ENCODE results near the gene RNASE3.
"Not testable (repeated sequence)": the region's sequence is repeated elsewhere in the genome, so short reads cannot be mapped to it uniquely, and the experiment has no call there.

RNASE3 gene

DNA sequence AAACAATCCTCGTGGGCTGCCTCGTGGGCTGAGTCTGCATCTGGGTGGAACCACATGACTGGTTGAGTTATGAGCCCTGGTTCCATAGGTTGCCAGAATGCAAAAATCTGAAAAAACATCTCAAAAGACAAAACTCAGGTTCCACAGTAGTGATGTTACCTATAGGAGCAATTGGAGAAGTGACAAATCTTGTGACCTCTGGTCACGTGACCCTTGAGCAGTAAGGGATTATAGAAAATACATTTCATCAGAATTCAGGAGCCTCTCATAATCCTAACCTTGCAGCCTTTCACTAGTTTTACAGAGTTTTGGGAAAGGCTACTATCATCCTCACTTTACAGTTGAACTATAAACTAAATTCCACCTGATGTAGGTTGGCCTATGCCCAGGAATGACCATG is 12.5 kb upstream of the RNASE3 start:
- peaks cover 3 to 9% of the 10 kb centered on the region in 2 experiments for H3K27me3 ChIP-seq (ENCODE audit: control insufficient read depth in 1 of 2, insufficient read depth in 1 of 2, low read length in 2 of 2)
- no peak overlapping the region for H2BK12ac ChIP-seq (ENCODE audit: low read length in 2 of 2)
- no peak overlapping the region for H4K8ac ChIP-seq (ENCODE audit: low read length)
- no peak for DNase-seq
- no peak overlapping the region for H2AFZ ChIP-seq (ENCODE audit: low read depth, low read length)
- no peak overlapping the region for H3K4me3 ChIP-seq (ENCODE audit: insufficient read depth in 1 of 2, low read depth in 1 of 2, low read length in 2 of 2)
- H3K18ac ChIP-seq (ENCODE audit: low read depth in 1 of 2, low read length in 2 of 2): no peak overlapping the region
- H3K14ac ChIP-seq (ENCODE audit: low read length in 2 of 2): no peak overlapping the region
- H2BK120ac ChIP-seq (ENCODE audit: low read depth, low read length): no peak overlapping the region
- no peak overlapping the region for H2BK15ac ChIP-seq (ENCODE audit: low read depth, poor library complexity, severe bottlenecking)
- H3K79me1 ChIP-seq (replicated peaks; ENCODE audit: low read length, poor library complexity, severe bottlenecking): no peaks in the 10 kb centered on the region
- H3K9ac ChIP-seq (ENCODE audit: low read length): no peak overlapping the region
- H3K9me3 ChIP-seq (ENCODE audit: control insufficient read depth, low read length): no peaks in the 10 kb centered on the region
- no peaks in the 10 kb centered on the region for H3K36me3 ChIP-seq (ENCODE audit: control insufficient read depth in 1 of 2, insufficient read depth in 2 of 2, low read depth in 1 of 2, low read length in 2 of 2)
- 75% methylated on average over 3 of the region's 3 CpGs for WGBS
- H3K4me2 ChIP-seq (ENCODE audit: low read length, poor library complexity, severe bottlenecking): no peak overlapping the region
- no peak overlapping the region for H3K27ac ChIP-seq (ENCODE audit: low read length, poor library complexity, severe bottlenecking)
- no peaks in the 10 kb centered on the region for H3K4me1 ChIP-seq (ENCODE audit: control insufficient read depth, insufficient read depth, low read depth, low read length)
- H2BK5ac ChIP-seq (ENCODE audit: low read depth, low read length, poor library complexity, severe bottlenecking): no peak overlapping the region
- H3K4ac ChIP-seq (ENCODE audit: low read depth in 1 of 2, low read length in 2 of 2): no peak overlapping the region
- no peak overlapping the region for H2AK5ac ChIP-seq (ENCODE audit: low read length, severe bottlenecking)
- no peak overlapping the region for H3K23ac ChIP-seq (ENCODE audit: low read length in 2 of 2)
- H4K91ac ChIP-seq (ENCODE audit: low read length): no peak overlapping the region

DNA sequence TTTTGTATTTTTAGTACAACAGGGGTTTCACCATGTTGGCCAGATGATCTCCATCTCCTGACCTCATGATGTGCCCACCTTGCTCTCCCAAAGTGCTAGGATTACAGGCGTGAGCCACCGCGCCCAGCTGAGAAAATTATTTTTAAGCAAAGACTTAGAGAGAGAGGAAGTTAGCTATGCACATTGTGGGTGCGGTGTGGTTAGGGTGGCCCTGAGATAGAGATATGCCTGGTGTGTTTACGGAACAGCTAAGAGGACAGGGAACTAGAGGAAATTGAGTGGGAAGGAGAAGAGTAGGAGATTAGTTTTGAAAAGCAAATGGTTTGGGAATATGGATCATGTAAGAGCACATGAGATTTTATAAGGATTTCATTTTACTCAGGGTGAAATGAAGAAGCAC is 10.0 kb upstream of the RNASE3 start:
- H3K9me3 ChIP-seq (ENCODE audit: control insufficient read depth, low read length); H3K4me2 ChIP-seq (ENCODE audit: low read length, poor library complexity, severe bottlenecking); H4K91ac ChIP-seq (ENCODE audit: low read length); H3K4me3 ChIP-seq (ENCODE audit: insufficient read depth in 1 of 2, low read depth in 1 of 2, low read length in 2 of 2); DNase-seq; H2AFZ ChIP-seq (ENCODE audit: low read depth, low read length); H2AK5ac ChIP-seq (ENCODE audit: low read length, severe bottlenecking); H3K18ac ChIP-seq (ENCODE audit: low read depth in 1 of 2, low read length in 2 of 2); H3K9ac ChIP-seq (ENCODE audit: low read length); H3K4ac ChIP-seq (ENCODE audit: low read depth in 1 of 2, low read length in 2 of 2); H3K23ac ChIP-seq (ENCODE audit: low read length in 2 of 2); H2BK120ac ChIP-seq (ENCODE audit: low read depth, low read length); H3K14ac ChIP-seq (ENCODE audit: low read length in 2 of 2); H3K79me1 ChIP-seq (replicated peaks; ENCODE audit: low read length, poor library complexity, severe bottlenecking); H4K8ac ChIP-seq (ENCODE audit: low read length); H2BK15ac ChIP-seq (ENCODE audit: low read depth, poor library complexity, severe bottlenecking); H2BK5ac ChIP-seq (ENCODE audit: low read depth, low read length, poor library complexity, severe bottlenecking); H3K27ac ChIP-seq (ENCODE audit: low read length, poor library complexity, severe bottlenecking); H3K36me3 ChIP-seq (ENCODE audit: control insufficient read depth in 1 of 2, insufficient read depth in 2 of 2, low read depth in 1 of 2, low read length in 2 of 2); H2BK12ac ChIP-seq (ENCODE audit: low read length in 2 of 2); H3K4me1 ChIP-seq (ENCODE audit: control insufficient read depth, insufficient read depth, low read depth, low read length): not testable (repeated sequence)
- peaks cover 0 to 11% of the 10 kb centered on the region in 2 experiments for H3K27me3 ChIP-seq (ENCODE audit: control insufficient read depth in 1 of 2, insufficient read depth in 1 of 2, low read length in 2 of 2)
- WGBS: 94% methylated on average over 4 of the region's 5 CpGs

DNA sequence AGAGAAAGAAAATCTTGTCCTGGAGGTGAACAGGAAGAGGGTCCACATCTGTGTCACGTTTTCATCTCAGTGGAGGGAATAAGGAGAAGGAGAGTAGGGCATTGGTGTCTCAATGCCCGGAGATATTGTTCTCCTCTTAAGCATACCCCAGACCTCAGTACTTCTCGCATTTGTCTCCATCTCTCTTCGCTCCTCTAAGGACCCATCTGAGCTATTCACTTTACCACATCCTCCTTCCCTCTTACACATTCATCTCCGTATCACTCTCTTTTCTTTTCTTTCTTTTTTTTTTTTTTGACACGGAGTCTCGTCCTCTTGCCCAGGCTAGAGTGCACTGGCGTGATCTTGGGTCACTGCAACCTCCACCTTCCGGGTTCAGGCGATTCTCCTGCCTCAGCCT is 8.4 kb upstream of the RNASE3 start:
- no CpG with 5 or more reads among the region's 10 CpGs for WGBS
- H3K27ac ChIP-seq (ENCODE audit: low read length, poor library complexity, severe bottlenecking); H3K4ac ChIP-seq (ENCODE audit: low read depth in 1 of 2, low read length in 2 of 2); H3K23ac ChIP-seq (ENCODE audit: low read length in 2 of 2); H4K8ac ChIP-seq (ENCODE audit: low read length); H2AFZ ChIP-seq (ENCODE audit: low read depth, low read length); H3K36me3 ChIP-seq (ENCODE audit: control insufficient read depth in 1 of 2, insufficient read depth in 2 of 2, low read depth in 1 of 2, low read length in 2 of 2); H2BK5ac ChIP-seq (ENCODE audit: low read depth, low read length, poor library complexity, severe bottlenecking); H3K4me1 ChIP-seq (ENCODE audit: control insufficient read depth, insufficient read depth, low read depth, low read length); H3K4me3 ChIP-seq (ENCODE audit: insufficient read depth in 1 of 2, low read depth in 1 of 2, low read length in 2 of 2); H2BK12ac ChIP-seq (ENCODE audit: low read length in 2 of 2); H3K4me2 ChIP-seq (ENCODE audit: low read length, poor library complexity, severe bottlenecking); H3K18ac ChIP-seq (ENCODE audit: low read depth in 1 of 2, low read length in 2 of 2); DNase-seq; H3K9me3 ChIP-seq (ENCODE audit: control insufficient read depth, low read length); H3K9ac ChIP-seq (ENCODE audit: low read length); H3K79me1 ChIP-seq (replicated peaks; ENCODE audit: low read length, poor library complexity, severe bottlenecking); H2BK15ac ChIP-seq (ENCODE audit: low read depth, poor library complexity, severe bottlenecking); H2BK120ac ChIP-seq (ENCODE audit: low read depth, low read length); H4K91ac ChIP-seq (ENCODE audit: low read length); H2AK5ac ChIP-seq (ENCODE audit: low read length, severe bottlenecking); H3K14ac ChIP-seq (ENCODE audit: low read length in 2 of 2): not testable (repeated sequence)
- peaks cover 0 to 11% of the 10 kb centered on the region in 2 experiments for H3K27me3 ChIP-seq (ENCODE audit: control insufficient read depth in 1 of 2, insufficient read depth in 1 of 2, low read length in 2 of 2)

DNA sequence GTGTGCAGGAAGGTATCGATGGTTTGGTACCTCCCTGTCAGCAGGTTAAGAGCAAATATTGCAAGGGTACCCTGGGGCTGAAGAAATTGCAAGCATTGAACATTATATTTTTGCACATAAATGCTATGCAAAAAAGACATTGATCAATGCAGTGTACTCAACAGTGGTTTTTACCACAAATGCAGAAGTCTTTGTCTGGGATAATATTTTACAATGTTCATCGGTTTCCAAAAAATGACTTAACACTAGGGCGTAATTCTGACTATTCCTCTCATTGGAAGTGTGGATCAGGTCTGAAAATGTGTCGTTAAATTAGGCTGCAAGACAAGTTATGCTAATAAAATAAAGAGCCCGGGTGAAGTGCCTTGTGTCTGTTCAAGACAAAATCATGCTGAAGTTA is 2.8 kb upstream of the RNASE3 start:
- not testable (repeated sequence) for H4K91ac ChIP-seq (ENCODE audit: low read length); H2AFZ ChIP-seq (ENCODE audit: low read depth, low read length); H2BK15ac ChIP-seq (ENCODE audit: low read depth, poor library complexity, severe bottlenecking); H3K18ac ChIP-seq (ENCODE audit: low read depth in 1 of 2, low read length in 2 of 2); H3K36me3 ChIP-seq (ENCODE audit: control insufficient read depth in 1 of 2, insufficient read depth in 2 of 2, low read depth in 1 of 2, low read length in 2 of 2); H3K79me1 ChIP-seq (replicated peaks; ENCODE audit: low read length, poor library complexity, severe bottlenecking); H2BK5ac ChIP-seq (ENCODE audit: low read depth, low read length, poor library complexity, severe bottlenecking); H3K23ac ChIP-seq (ENCODE audit: low read length in 2 of 2); H3K4ac ChIP-seq (ENCODE audit: low read depth in 1 of 2, low read length in 2 of 2); H3K4me1 ChIP-seq (ENCODE audit: control insufficient read depth, insufficient read depth, low read depth, low read length); H3K4me2 ChIP-seq (ENCODE audit: low read length, poor library complexity, severe bottlenecking); H2AK5ac ChIP-seq (ENCODE audit: low read length, severe bottlenecking); H3K4me3 ChIP-seq (ENCODE audit: insufficient read depth in 1 of 2, low read depth in 1 of 2, low read length in 2 of 2); H3K27ac ChIP-seq (ENCODE audit: low read length, poor library complexity, severe bottlenecking); H2BK120ac ChIP-seq (ENCODE audit: low read depth, low read length); H3K9ac ChIP-seq (ENCODE audit: low read length); H3K9me3 ChIP-seq (ENCODE audit: control insufficient read depth, low read length); H2BK12ac ChIP-seq (ENCODE audit: low read length in 2 of 2); H4K8ac ChIP-seq (ENCODE audit: low read length); H3K14ac ChIP-seq (ENCODE audit: low read length in 2 of 2); DNase-seq
- WGBS: 83% methylated on average over 4 of the region's 5 CpGs
- H3K27me3 ChIP-seq (ENCODE audit: control insufficient read depth in 1 of 2, insufficient read depth in 1 of 2, low read length in 2 of 2): peaks cover under 1 to 27% of the 10 kb centered on the region in 2 experiments
